ENCODE measurements around the gene COX7B2. TPM values are rescaled to one million over a fixed set of nuclear protein-coding genes. Genes with fewer than 3 reads are reported as not detected.

COX7B2 gene
- polyA plus RNA-seq, 6 donors from 2014 or later, result not detected

GRCh38 chr4:46781434-46782092 lies 127.5 kb downstream of the COX7B2 start:
- H3K27ac Mint-ChIP-seq, result no peak overlapping the region
- no peak for DNase-seq
- no peak overlapping the region for H3K4me3 Mint-ChIP-seq
- no peaks in the 10 kb centered on the region for H3K27me3 Mint-ChIP-seq
- no peaks in the 10 kb centered on the region for H3K36me3 Mint-ChIP-seq
- H3K9me3 Mint-ChIP-seq, result peaks cover 0 to 6% (median 2%) of the 10 kb centered on the region in 7 donors
- H3K4me1 Mint-ChIP-seq, result no peaks in the 10 kb centered on the region
- ATAC-seq (ENCODE audit: low read depth in 2 of 2), result no peak

GRCh38 chr4:46765465-46765864 lies 143.6 kb downstream of the COX7B2 start:
- H3K4me1 Mint-ChIP-seq, result no peaks in the 10 kb centered on the region
- DNase-seq (no peak), ATAC-seq (ENCODE audit: low read depth in 2 of 2) (no peak)
- H3K27me3 Mint-ChIP-seq, result no peaks in the 10 kb centered on the region
- H3K27ac Mint-ChIP-seq, result no peak overlapping the region
- H3K9me3 Mint-ChIP-seq, result peaks cover 0 to 7% (median 3%) of the 10 kb centered on the region in 7 donors
- H3K4me3 Mint-ChIP-seq, result no peak overlapping the region
- H3K36me3 Mint-ChIP-seq, result no peaks in the 10 kb centered on the region

- H3K36me3 Mint-ChIP-seq, result no peaks in the 10 kb centered on the region
- ATAC-seq (ENCODE audit: low read depth in 2 of 2), result no peak
These were observed 179.0 kb downstream of the COX7B2 start for GRCh38 chr4:46730075-46730474.

GRCh38 chr4:46720055-46720454 lies 189.0 kb downstream of the COX7B2 start:
- DNase-seq (no peak), ATAC-seq (ENCODE audit: low read depth in 2 of 2) (no peak)
- Mint-ChIP-seq H3K4me3 (no peak overlapping the region), H3K4me1 (no peaks in the 10 kb centered on the region), H3K27me3 (no peaks in the 10 kb centered on the region), H3K27ac (no peak overlapping the region), H3K36me3 (peaks cover 0 to 6% of the 10 kb centered on the region in 2 donors), H3K9me3 (peaks cover 0 to 11% (median 11%) of the 10 kb centered on the region in 7 donors)

More at GRCh38 chr4:46730075-46730474, 179.0 kb downstream of the COX7B2 start:
- H3K4me1 Mint-ChIP-seq, result no peaks in the 10 kb centered on the region
- DNase-seq, result no peak
- no peak overlapping the region for H3K27ac Mint-ChIP-seq
- H3K9me3 Mint-ChIP-seq, result peaks cover 7 to 17% (median 12%) of the 10 kb centered on the region in 7 donors
- H3K27me3 Mint-ChIP-seq, result peaks cover 0 to 5% (median 5%) of the 10 kb centered on the region in 3 donors
- no peak overlapping the region for H3K4me3 Mint-ChIP-seq

GRCh38 chr4:46717950-46718349 lies 191.1 kb downstream of the COX7B2 start:
- Mint-ChIP-seq H3K27me3 (no peaks in the 10 kb centered on the region), H3K9me3 (peaks cover 0 to 4% (median 1%) of the 10 kb centered on the region in 7 donors), H3K4me1 (no peaks in the 10 kb centered on the region), H3K4me3 (no peak overlapping the region), H3K36me3 (no peaks in the 10 kb centered on the region), H3K27ac (no peak overlapping the region)
- ATAC-seq (ENCODE audit: low read depth in 2 of 2) (no peak), DNase-seq (no peak)

- H3K9me3 Mint-ChIP-seq, result peaks cover 0 to 4% (median 0%) of the 10 kb centered on the region in 7 donors
- H3K27ac Mint-ChIP-seq, result no peak overlapping the region
- H3K27me3 Mint-ChIP-seq, result no peaks in the 10 kb centered on the region
- no peak for DNase-seq
- no peaks in the 10 kb centered on the region for H3K4me1 Mint-ChIP-seq
- no peak overlapping the region for H3K4me3 Mint-ChIP-seq
- H3K36me3 Mint-ChIP-seq, result no peaks in the 10 kb centered on the region
- ATAC-seq (ENCODE audit: low read depth in 2 of 2), result no peak
These were observed 193.6 kb downstream of the COX7B2 start for GRCh38 chr4:46715468-46715867.

- DNase-seq (no peak), ATAC-seq (ENCODE audit: low read depth in 2 of 2) (no peak)
- H3K27ac Mint-ChIP-seq, result no peak overlapping the region
- no peaks in the 10 kb centered on the region for H3K27me3 Mint-ChIP-seq
- no peak overlapping the region for H3K4me3 Mint-ChIP-seq
- no peaks in the 10 kb centered on the region for H3K36me3 Mint-ChIP-seq
- H3K4me1 Mint-ChIP-seq, result no peaks in the 10 kb centered on the region
- peaks cover 0 to 7% (median 3%) of the 10 kb centered on the region in 7 donors for H3K9me3 Mint-ChIP-seq
These were observed 210.2 kb downstream of the COX7B2 start for GRCh38 chr4:46698891-46699290.

Other genes starting within 250 kb of the COX7B2 start
- not detected for gene GABRA4, start 84.3 kb upstream of the COX7B2 start, polyA plus RNA-seq (ENCODE audit: low read depth in 6 of 6)
- not detected for gene GABRB1, start 122.3 kb upstream of the COX7B2 start, polyA plus RNA-seq (ENCODE audit: low read depth in 6 of 6)